Fibroblast of villous mesenchyme (primary cell): Measurements from ENCODE around the gene TBC1D22A. TPM values are rescaled to one million over a fixed set of nuclear protein-coding genes. Genes with fewer than 3 reads are reported as not detected.

Experiments used
- DNase-seq: peaks from one replicate; pipeline ENCODE4 v3.0.0-alpha.2; 2010; ENCODE audit warnings: low read depth
- H3K4me3 ChIP-seq: 2 replicates; pipeline ENCODE4 v1.5.1; 2011; ENCODE audit warnings: low read depth, mild to moderate bottlenecking, low read length
- CTCF ChIP-seq: IDR thresholded peaks from 2 replicates; pipeline ENCODE4 v1.5.1; 2012; ENCODE audit warnings: low read depth, mild to moderate bottlenecking, low read length; ENCODE audit not compliant: insufficient read depth
- total RNA-seq: library from RNA; depleted of rRNA; stranded (reverse); fragments of >200 nt; gene quantifications from 2 replicates; pipeline ENCODE4 v1.2.3, GENCODE V29; 2012

Gene TBC1D22A
- total RNA-seq, 1 donor: 12.5 TPM

- no peak overlapping the region for H3K4me3 ChIP-seq
- DNase-seq: peak; percentile 10
- peak; percentile 28 for TF ChIP-seq CTCF
Measured at GRCh38 chr22:46996595-46997310, 234.3 kb downstream of the TBC1D22A start.

- no peak for TF ChIP-seq CTCF
- no peak overlapping the region for H3K4me3 ChIP-seq
- no peak for DNase-seq
Measured at GRCh38 chr22:46997311-46997970, 235.0 kb downstream of the TBC1D22A start.

GRCh38 chr22:46998331-46998730, 235.9 kb downstream of the TBC1D22A start:
- no peak overlapping the region for H3K4me3 ChIP-seq
- no peak for DNase-seq
- no peak for TF ChIP-seq CTCF

DNA sequence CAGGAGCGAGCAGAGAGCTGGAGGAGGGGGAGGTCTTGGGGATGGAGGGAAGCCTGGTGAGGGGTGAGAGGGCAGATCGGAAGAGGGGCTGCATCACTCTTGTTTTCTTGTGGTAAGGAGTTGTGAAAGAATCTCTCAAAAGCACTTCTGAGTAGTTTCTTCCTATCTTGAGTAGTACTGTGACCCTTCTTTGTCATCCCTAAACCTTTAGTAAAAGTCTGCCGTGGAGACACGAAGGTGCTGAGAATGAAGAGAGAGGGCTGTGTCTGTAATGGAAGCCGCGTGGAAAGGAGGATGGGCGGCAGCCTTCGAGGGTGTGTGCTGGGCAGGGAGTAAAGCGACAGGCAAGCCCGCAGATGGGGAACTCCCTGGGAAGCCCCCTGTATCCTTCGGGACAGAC, 237.8 kb downstream of the TBC1D22A start:
- H3K4me3 ChIP-seq: no peak overlapping the region
- no peak for DNase-seq
- no peak for TF ChIP-seq CTCF

- no peak for TF ChIP-seq CTCF
- no peak overlapping the region for H3K4me3 ChIP-seq
- DNase-seq: no peak
Measured at GRCh38 chr22:47000888-47001287, 238.4 kb downstream of the TBC1D22A start.

GRCh38 chr22:47001288-47001687, 238.8 kb downstream of the TBC1D22A start:
- no peak for DNase-seq
- no peak overlapping the region for H3K4me3 ChIP-seq
- TF ChIP-seq CTCF: no peak

DNA sequence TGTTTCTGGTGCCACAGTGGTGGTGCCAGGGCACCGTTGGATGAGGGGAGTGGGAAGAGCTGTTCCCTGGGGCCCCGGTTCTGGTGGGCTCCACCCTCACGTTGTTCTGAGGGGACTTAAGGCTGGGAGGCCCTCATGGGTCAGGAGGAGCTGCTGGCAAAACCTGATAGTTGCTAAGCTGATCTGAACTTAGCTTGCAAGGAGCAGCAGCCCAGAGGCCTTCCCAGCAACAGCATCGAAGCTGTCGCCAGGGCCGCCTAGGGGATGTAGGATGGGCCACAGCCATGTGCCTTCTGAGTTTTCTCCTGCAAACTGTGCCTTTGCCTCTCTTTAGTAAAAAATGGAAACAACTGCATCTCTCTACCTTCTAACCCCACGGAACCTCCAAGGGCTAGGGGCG, 240.2 kb downstream of the TBC1D22A start:
- TF ChIP-seq CTCF: no peak
- H3K4me3 ChIP-seq: no peak overlapping the region
- no peak for DNase-seq
